ENCODE data around the gene CACNA2D1. TPM values are rescaled to one million over a fixed set of nuclear protein-coding genes. Genes with fewer than 3 reads are reported as not detected.

The CACNA2D1 gene
- total RNA-seq, 1 experiment from 2014 or later = 36.2 TPM

DNA sequence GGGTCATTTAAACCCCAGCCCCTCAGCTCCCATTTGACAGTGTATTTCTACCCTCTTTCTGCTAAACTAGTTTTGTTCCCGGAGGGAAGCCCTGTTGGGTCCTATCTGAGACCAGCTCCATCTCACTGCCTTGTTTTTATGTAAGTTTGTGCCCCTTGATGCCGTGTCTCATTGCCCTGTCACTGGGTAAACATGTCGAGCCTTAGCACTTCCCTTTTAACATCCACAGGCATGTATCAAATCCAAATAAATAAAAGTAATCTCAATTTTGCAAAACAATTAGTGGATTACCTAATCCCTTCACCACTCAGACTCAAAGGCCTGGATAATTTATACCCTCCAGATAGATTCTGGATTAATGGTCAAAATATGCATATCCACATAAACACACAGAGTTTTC is 115.7 kb downstream of the CACNA2D1 start:
- H2AFZ ChIP-seq (ENCODE audit: low read length) = no peak overlapping the region
- H2BK12ac ChIP-seq (ENCODE audit: insufficient read length, low read depth, low read length) = no peak overlapping the region
- no peak overlapping the region for H4K8ac ChIP-seq (replicated peaks; ENCODE audit: insufficient read length, low read depth, low read length)
- no peak overlapping the region for H2BK120ac ChIP-seq (ENCODE audit: low read depth, low read length, poor library complexity, severe bottlenecking)
- peaks cover 3% of the 10 kb centered on the region for H3K79me1 ChIP-seq (ENCODE audit: insufficient read depth, low read depth, low read length, poor library complexity, severe bottlenecking)
- DNase-seq = no peak
- no peaks in the 10 kb centered on the region for H3K27me3 ChIP-seq (ENCODE audit: insufficient read depth, low read length)
- no peaks in the 10 kb centered on the region for H3K9me3 Mint-ChIP-seq
- H3K4ac ChIP-seq (ENCODE audit: low read depth, low read length) = no peak overlapping the region
- no peak overlapping the region for H2BK15ac ChIP-seq (ENCODE audit: low read depth, low read length)
- no peak overlapping the region for H3K56ac ChIP-seq (ENCODE audit: insufficient read length, low read depth, low read length)
- H3K18ac ChIP-seq (ENCODE audit: insufficient read length, low read depth, low read length) = no peak overlapping the region
- peaks cover 15 to 21% of the 10 kb centered on the region in 2 experiments for H3K4me1 Mint-ChIP-seq
- H4K20me1 ChIP-seq (ENCODE audit: control insufficient read depth, insufficient read depth, insufficient read length) = no peaks in the 10 kb centered on the region
- H3K4me3 Mint-ChIP-seq = no peak overlapping the region
- peak overlapping the region in 2 of 3 experiments; percentile 11 to 73; a peak in 2 of 7 replicates for H3K27ac Mint-ChIP-seq
- H3K36me3 Mint-ChIP-seq (ENCODE audit: insufficient read depth in 1 of 3, low read depth in 3 of 3) = peaks cover 0 to 1% (median 0%) of the 10 kb centered on the region in 3 experiments; a peak in 1 of 7 replicates
- no peak overlapping the region for H2BK5ac ChIP-seq (ENCODE audit: insufficient read length, low read length)
- no peaks in the 10 kb centered on the region for H3K79me2 ChIP-seq (ENCODE audit: insufficient read depth, low read length)
- WGBS (ENCODE audit: extremely low coverage, insufficient read length, low lambda C conversion rate) = no CpG with 5 or more reads among the region's 3 CpGs
- no peak overlapping the region for H3K9ac ChIP-seq (ENCODE audit: extremely low read depth, insufficient read length, low read length)
- no peak overlapping the region for H4K5ac ChIP-seq (ENCODE audit: insufficient read length, low read depth, low read length)
- H3K4me2 ChIP-seq (ENCODE audit: insufficient read depth, insufficient read length, low read length) = no peak overlapping the region
- H3K14ac ChIP-seq (ENCODE audit: insufficient read depth, low read length) = no peak overlapping the region
- H3K9me3 ChIP-seq (ENCODE audit: control insufficient read depth, low read depth, low read length) = no peaks in the 10 kb centered on the region
- no peaks in the 10 kb centered on the region for H3K23me2 ChIP-seq (ENCODE audit: insufficient read length, low read depth, low read length, poor library complexity, severe bottlenecking)
- H3K23ac ChIP-seq (ENCODE audit: insufficient read length, low read depth, low read length) = no peak overlapping the region
- H2AK5ac ChIP-seq (ENCODE audit: insufficient read length, low read length) = no peak overlapping the region
- no peaks in the 10 kb centered on the region; the same call in 1 of the 2 replicates for H3K4me1 ChIP-seq (ENCODE audit: insufficient read depth, low read length)
- no peak overlapping the region for H2BK20ac ChIP-seq (ENCODE audit: low read depth, low read length, poor library complexity, severe bottlenecking)
- no peaks in the 10 kb centered on the region for H3K27me3 Mint-ChIP-seq (ENCODE audit: low read depth)
- no peak overlapping the region for H3T11ph ChIP-seq (ENCODE audit: low read length)
- H4K91ac ChIP-seq (ENCODE audit: insufficient read length, low read depth, low read length) = no peak overlapping the region
- TF ChIP-seq, protein P1, sequence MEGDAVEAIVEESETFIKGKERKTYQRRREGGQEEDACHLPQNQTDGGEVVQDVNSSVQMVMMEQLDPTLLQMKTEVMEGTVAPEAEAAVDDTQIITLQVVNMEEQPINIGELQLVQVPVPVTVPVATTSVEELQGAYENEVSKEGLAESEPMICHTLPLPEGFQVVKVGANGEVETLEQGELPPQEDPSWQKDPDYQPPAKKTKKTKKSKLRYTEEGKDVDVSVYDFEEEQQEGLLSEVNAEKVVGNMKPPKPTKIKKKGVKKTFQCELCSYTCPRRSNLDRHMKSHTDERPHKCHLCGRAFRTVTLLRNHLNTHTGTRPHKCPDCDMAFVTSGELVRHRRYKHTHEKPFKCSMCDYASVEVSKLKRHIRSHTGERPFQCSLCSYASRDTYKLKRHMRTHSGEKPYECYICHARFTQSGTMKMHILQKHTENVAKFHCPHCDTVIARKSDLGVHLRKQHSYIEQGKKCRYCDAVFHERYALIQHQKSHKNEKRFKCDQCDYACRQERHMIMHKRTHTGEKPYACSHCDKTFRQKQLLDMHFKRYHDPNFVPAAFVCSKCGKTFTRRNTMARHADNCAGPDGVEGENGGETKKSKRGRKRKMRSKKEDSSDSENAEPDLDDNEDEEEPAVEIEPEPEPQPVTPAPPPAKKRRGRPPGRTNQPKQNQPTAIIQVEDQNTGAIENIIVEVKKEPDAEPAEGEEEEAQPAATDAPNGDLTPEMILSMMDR (conservative IDR thresholded peaks at IDR 0.05) = no peak
- H3K27ac ChIP-seq (ENCODE audit: insufficient read length, low read depth, low read length) = no peak overlapping the region
